NCI-H2196 (cell line): ENCODE data around the gene GOLGA6D.
"Not testable (repeated sequence)": the region's sequence is repeated elsewhere in the genome, so short reads cannot be mapped to it uniquely, and the experiment has no call there.

Experiments used
- DNase-seq: peaks from one replicate; lab custom pipeline; 2025; ENCODE audit not compliant: unreplicated experiment; lab: John Stamatoyannopoulos, UW

GOLGA6D gene

GRCh38 chr15:75328493-75329314, 46.1 kb downstream of the GOLGA6D start:
- no peak for DNase-seq

DNA sequence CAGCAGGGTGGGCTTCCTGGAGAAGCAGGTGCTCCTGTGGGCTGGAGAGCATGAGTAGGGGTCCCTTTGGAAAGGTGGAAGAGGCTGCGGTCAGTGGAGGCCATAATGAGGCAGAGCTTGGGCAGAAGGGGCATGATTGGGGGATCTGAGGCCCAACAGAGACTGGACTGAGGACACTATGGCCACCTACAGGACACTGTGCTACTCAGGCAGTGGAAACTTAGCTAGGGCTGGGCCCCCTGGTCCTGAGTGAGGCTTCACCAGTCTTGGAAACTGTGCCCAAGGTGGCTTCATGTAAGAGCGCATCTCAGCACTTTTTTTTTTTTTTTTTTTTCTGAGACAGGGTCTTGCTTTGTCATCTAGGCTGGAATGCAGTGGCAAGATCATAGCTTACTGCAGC, 46.9 kb downstream of the GOLGA6D start:
- DNase-seq = no peak

DNA sequence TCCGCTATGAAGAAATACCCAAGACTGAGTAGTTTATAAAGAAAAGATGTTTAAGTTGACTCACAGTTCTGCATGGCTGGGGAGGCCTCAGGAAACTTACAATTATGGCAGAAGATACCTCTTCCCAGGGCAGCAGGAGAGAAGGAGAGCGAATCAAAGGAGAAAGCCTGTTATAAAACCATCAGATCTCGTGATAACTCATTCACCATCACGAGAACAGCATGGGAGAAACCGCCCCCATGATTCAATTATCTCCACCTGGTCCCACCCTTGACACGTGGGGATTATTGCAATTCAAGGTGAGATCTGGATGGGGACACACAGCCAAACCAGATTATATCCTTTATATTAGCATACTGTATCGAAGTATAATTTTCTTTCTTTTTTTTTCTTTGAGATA, 49.5 kb downstream of the GOLGA6D start:
- DNase-seq = not testable (repeated sequence)

GRCh38 chr15:75333654-75334419, 51.2 kb downstream of the GOLGA6D start:
- DNase-seq = not testable (repeated sequence)

GRCh38 chr15:75335313-75335704, 52.7 kb downstream of the GOLGA6D start:
- DNase-seq = no peak

GRCh38 chr15:75335705-75336355, 53.2 kb downstream of the GOLGA6D start, which contains the start of gene COMMD4:
Gene COMMD4, plus strand, starts transcription at chr15:75336063. Its CDS starts 27 bp downstream, at chr15:75336090.
- peak; percentile 90 for DNase-seq

GRCh38 chr15:75338661-75339240, 56.1 kb downstream of the GOLGA6D start:
- DNase-seq = no peak

DNA sequence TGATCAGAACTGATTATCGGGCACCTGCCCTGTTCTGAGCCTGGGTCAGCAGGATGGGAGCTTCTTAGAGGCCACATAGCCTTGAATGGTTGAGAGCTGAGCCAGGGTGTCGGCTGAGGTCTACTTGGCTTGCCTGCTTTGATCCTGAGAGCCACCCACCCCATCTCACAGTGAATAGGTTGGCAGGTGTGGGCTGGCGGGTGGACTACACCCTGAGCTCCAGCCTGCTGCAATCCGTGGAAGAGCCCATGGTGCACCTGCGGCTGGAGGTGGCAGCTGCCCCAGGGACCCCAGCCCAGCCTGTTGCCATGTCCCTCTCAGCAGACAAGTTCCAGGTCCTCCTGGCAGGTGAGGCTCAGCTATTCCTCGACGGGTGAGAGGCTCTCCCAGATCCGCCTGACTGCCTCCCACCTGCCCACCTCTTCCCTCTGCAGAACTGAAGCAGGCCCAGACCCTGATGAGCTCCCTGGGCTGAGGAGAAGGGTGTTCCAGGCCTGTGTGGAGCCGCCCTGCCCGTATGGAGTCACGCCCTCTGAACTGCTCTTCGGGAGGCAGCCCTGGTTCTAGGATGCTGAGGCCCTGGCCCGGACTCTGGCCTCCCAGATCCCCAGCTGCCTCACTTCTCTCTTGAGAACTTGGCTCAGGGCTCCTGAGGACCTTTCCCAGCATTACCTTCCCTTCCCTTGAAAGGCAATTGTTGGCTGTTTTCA, 57.1 kb downstream of the GOLGA6D start:
- DNase-seq = no peak

GRCh38 chr15:75342221-75342620, 59.6 kb downstream of the GOLGA6D start:
- no peak for DNase-seq

DNA sequence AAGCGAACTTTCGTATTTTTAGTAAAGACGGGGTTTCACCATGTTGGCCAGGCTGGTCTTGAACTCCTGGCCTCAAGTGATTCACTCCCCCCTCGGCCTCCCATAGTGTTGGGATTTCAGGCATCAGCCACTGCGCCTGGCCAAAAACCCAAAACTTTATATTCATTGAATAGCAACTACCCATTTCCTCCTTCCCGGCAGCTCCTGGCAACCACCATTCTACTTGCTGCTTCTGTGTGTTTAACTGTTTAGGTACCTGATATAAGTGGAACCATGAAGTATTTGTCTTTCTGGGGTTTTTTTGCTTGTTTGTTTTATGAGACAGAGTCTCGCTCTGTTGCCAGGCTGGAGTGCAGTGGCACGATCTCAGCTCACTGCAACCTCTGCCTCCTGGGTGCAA, 61.3 kb downstream of the GOLGA6D start:
- peak; percentile 5 for DNase-seq
